HepG2 (cell line): ENCODE results near the gene SH3D19. TPM values are rescaled to one million over a fixed set of nuclear protein-coding genes. Genes with fewer than 3 reads are reported as not detected.

Source experiments
- CEBPZ ChIP-seq: IDR thresholded peaks from 2 replicates; pipeline ENCODE4 v1.6.1; 2012; ENCODE audit warnings: low read length, improper control_type of control experiment
- DBP ChIP-seq: sonication (generic); formaldehyde crosslinking; IDR thresholded peaks from 2 replicates; pipeline ENCODE4 v1.4.0; 2020; ENCODE audit warnings: missing genetic modification reagents; ENCODE audit errors: not compliant biosample characterization
- FOXJ3 ChIP-seq: sonication (generic); formaldehyde crosslinking; IDR thresholded peaks from 2 replicates; pipeline ENCODE4 v1.4.0; 2020; ENCODE audit warnings: missing genetic modification reagents, mild to moderate bottlenecking, borderline replicate concordance
- HNRNPUL1 ChIP-seq: fragments of 200-400 bp; formaldehyde crosslinking; IDR thresholded peaks from 2 replicates; pipeline ENCODE4 v1.6.1; 2017; ENCODE audit warnings: low read depth, mild to moderate bottlenecking, low read length, moderate library complexity
- KDM1A ChIP-seq: IDR thresholded peaks from 2 replicates; pipeline ENCODE4 v1.6.1; 2016; ENCODE audit warnings: missing compliant biosample characterization
- MLXIP ChIP-seq: sonication (generic); formaldehyde crosslinking; IDR thresholded peaks from 2 replicates; pipeline ENCODE4 v1.9.0; 2021; ENCODE audit warnings: missing genetic modification reagents, borderline replicate concordance
- PAWR ChIP-seq: sonication (generic); formaldehyde crosslinking; IDR thresholded peaks from 2 replicates; pipeline ENCODE4 v1.4.0; 2020; ENCODE audit warnings: missing genetic modification reagents, mild to moderate bottlenecking, borderline replicate concordance
- PHF5A ChIP-seq: IDR thresholded peaks from one replicate; pipeline ENCODE4 v1.6.1; 2018; ENCODE audit warnings: low read depth, missing genetic modification reagents; ENCODE audit not compliant: unreplicated experiment
- POGZ ChIP-seq: sonication (generic); formaldehyde crosslinking; IDR thresholded peaks from 2 replicates; pipeline ENCODE4 v1.4.0; 2020; ENCODE audit warnings: mild to moderate bottlenecking, missing genetic modification reagents
- RBM39 ChIP-seq: fragments of 200-400 bp; formaldehyde crosslinking; IDR thresholded peaks from one replicate; pipeline ENCODE4 v1.6.1; 2018; ENCODE audit warnings: antibody characterized with exemption, mild to moderate bottlenecking, low read depth, low read length; ENCODE audit not compliant: poor library complexity, severe bottlenecking
- SALL1 ChIP-seq: sonication (generic); formaldehyde crosslinking; IDR thresholded peaks from 2 replicates; pipeline ENCODE4 v1.8.0; 2022; ENCODE audit warnings: mild to moderate bottlenecking, missing genetic modification reagents
- SIX4 ChIP-seq: sonication (generic); formaldehyde crosslinking; IDR thresholded peaks from 2 replicates; pipeline ENCODE4 v1.4.0; 2020; ENCODE audit warnings: missing genetic modification reagents
- SMYD3 ChIP-seq: sonication (generic); formaldehyde crosslinking; IDR thresholded peaks from 2 replicates; pipeline ENCODE4 v1.8.1; 2023; ENCODE audit warnings: mild to moderate bottlenecking, missing genetic modification reagents
- STAG1 ChIP-seq: sonication (generic); formaldehyde crosslinking; IDR thresholded peaks from 2 replicates; pipeline ENCODE4 v1.4.0; 2020; ENCODE audit warnings: missing genetic modification reagents
- ZBTB46 ChIP-seq: sonication (generic); formaldehyde crosslinking; IDR thresholded peaks from 2 replicates; pipeline ENCODE4 v1.4.0; 2020; ENCODE audit warnings: mild to moderate bottlenecking, missing genetic modification reagents, borderline replicate concordance
- ZFP91 ChIP-seq: sonication (generic); formaldehyde crosslinking; IDR thresholded peaks from 2 replicates; pipeline ENCODE4 v1.9.0; 2022; ENCODE audit warnings: missing genetic modification reagents, mild to moderate bottlenecking, borderline replicate concordance
- ZFYVE20 ChIP-seq: sonication (generic); formaldehyde crosslinking; IDR thresholded peaks from 2 replicates; pipeline ENCODE4 v1.8.0; 2023; ENCODE audit warnings: low read depth, mild to moderate bottlenecking, moderate library complexity, missing genetic modification reagents, borderline replicate concordance
- ZNF777 ChIP-seq: sonication (generic); formaldehyde crosslinking; IDR thresholded peaks from 2 replicates; pipeline ENCODE4 v1.4.0; 2020; ENCODE audit warnings: missing genetic modification reagents
- polyA plus RNA-seq, 8 experiments: library from polyadenylated mRNA; depleted of rRNA in 3 of 8; stranded (reverse) in 7 of 8; unstranded in 1 of 8; fragments of >200 nt; fragmentation: Illumina TruSeq in 4 of 8; extraction: Trizol in 4 of 8; gene quantifications; 2 replicates each; pipeline versions ENCODE4 v1.2.1 to v1.2.3, GENCODE V29; 2011 to 2016; ENCODE audit warnings: low read depth in 4 of 8, missing spikeins in 1 of 8, mixed read lengths in 1 of 8; ENCODE audit not compliant: insufficient read depth in 1 of 8
- total RNA-seq, 5 experiments: library from RNA; depleted of rRNA; stranded (reverse); fragments of >200 nt; fragmentation: Illumina TruSeq; extraction: Trizol; gene quantifications; 2 replicates each; pipeline ENCODE4 v1.2.3, GENCODE V29; 2016; ENCODE audit warnings: low read depth in 1 of 5

The SH3D19 gene
- total and polyA plus RNA-seq, 2 of the 13 experiments (the other 11 are each of a cell fraction or from before 2014, with no cell fraction given) = 31.2 to 38.0 TPM

- TF ChIP-seq ZNF777 (CRISPR knock-in tag) = no peak
- no peak for TF ChIP-seq MLXIP (CRISPR knock-in tag)
- peak; percentile 16; the same call in 1 of the 2 replicates for TF ChIP-seq STAG1 (CRISPR knock-in tag)
- no peak for TF ChIP-seq RBM39
- peak; percentile 97 for TF ChIP-seq POGZ
- no peak; the same call in 1 of the 2 replicates for TF ChIP-seq KDM1A (CRISPR knock-in tag)
- TF ChIP-seq HNRNPUL1 = no peak
- TF ChIP-seq SALL1 = peak; percentile 90
- no peak for TF ChIP-seq ZBTB46 (CRISPR knock-in tag)
- no peak; the same call in 1 of the 2 replicates for TF ChIP-seq SMYD3 (CRISPR knock-in tag)
- TF ChIP-seq SIX4 (CRISPR knock-in tag) = no peak; the same call in 1 of the 2 replicates
- TF ChIP-seq PAWR (CRISPR knock-in tag) = no peak
- peak; percentile 67 for TF ChIP-seq ZFP91 (CRISPR knock-in tag)
- peak; percentile 27 for TF ChIP-seq PHF5A (CRISPR knock-in tag)
- TF ChIP-seq ZFYVE20 (CRISPR knock-in tag) = no peak
- TF ChIP-seq CEBPZ = no peak
- TF ChIP-seq DBP (CRISPR knock-in tag) = no peak
- TF ChIP-seq FOXJ3 (CRISPR knock-in tag) = peak; percentile 86; the same call in 1 of the 2 replicates
These were observed 120.4 kb downstream of the SH3D19 start (continued) for GRCh38 chr4:151204925-151205524.
